HG03139 (cell line): ENCODE data around the gene GPR78.
"Not testable (repeated sequence)": the region's sequence is repeated elsewhere in the genome, so short reads cannot be mapped to it uniquely, and the experiment has no call there.

Experiments used
- ATAC-seq: cut with Tn5 transposase; IDR thresholded peaks from one replicate; pipeline ENCODE4 v1.9.1; 2021; ENCODE audit not compliant: unreplicated experiment

GPR78 gene

DNA sequence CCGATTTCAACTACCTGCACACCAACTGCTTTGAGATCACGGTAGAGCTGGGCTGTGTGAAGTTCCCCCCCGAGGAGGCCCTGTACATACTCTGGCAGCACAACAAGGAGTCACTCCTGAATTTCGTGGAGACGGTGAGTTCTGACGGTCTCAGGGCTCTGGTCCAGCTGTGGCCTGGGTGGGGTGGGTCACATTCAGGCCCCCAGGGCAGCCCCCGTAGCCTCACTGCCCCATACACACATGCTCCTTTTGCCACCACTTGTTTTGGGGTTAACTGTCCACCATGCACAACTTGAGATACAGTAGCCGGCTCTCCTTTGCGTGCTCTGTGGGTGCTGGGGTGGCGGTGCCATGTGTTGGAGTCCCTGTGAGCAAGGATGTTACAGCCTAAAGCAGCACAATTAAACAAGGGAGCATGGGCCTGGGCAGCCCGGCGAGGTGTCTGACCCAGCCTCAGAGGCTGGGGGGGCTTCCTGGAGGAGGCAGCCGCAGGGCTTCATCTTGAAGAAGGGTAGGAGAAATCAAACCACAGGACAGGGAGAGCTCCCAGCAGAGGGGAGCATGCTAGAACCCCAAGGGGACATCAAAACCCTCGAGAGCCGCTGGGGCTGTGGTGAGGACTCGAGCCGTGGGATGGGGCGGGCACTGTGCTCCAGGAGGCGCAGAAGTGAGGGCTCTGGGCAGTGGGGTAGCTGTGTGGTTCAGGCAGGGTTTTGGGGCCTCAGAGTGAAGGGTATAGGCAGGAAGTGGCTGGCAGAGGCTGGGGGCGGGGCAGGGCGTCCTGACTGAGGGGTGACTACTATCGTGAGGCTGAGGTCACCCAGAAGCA lies 34.4 kb downstream of the GPR78 start:
- no peak for ATAC-seq

GRCh38 chr4:8615366-8615765 lies 35.2 kb downstream of the GPR78 start:
- ATAC-seq, result no peak

DNA sequence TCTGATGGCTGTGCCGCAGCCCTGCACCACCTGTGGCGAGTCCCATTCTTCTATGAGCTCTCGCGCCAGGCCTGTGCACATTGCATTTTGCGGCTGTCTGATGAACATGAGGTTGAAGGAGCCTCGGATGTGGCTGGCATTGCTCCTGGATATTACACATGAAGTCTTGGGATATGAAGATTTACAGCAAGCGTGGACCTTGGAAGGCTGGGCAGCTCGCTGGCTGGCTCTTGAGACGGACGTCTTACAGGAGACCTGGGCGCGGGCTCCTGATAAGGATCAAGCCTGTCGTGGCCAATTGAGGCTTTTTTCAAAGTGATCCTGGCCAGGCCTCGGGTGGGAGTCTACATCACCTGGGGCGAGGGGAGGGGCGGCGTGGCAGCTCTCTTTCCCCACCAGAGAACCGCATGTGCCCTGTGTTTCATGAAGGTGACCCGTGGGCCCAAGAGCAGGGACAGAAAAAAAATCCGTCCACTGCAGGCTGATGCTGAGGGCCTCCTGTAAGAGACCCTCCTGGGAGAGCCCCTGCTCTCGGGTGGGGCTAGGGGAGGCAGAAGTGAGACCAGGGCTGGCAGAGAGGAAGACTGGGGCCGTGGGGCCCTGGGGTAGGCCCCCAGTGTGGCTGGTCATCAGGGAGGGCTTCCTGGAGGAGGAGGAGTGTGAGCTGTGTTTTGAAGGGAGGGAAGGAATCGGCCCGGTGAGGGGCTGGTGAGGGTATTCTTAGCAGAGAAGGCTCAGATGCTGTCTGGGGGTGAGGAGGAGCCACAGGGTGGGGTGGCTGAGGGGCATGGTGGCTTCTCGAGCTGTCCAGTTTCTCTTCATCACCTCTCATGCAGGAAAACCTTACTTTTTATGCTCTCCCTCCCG lies 36.0 kb downstream of the GPR78 start:
- no peak for ATAC-seq

DNA sequence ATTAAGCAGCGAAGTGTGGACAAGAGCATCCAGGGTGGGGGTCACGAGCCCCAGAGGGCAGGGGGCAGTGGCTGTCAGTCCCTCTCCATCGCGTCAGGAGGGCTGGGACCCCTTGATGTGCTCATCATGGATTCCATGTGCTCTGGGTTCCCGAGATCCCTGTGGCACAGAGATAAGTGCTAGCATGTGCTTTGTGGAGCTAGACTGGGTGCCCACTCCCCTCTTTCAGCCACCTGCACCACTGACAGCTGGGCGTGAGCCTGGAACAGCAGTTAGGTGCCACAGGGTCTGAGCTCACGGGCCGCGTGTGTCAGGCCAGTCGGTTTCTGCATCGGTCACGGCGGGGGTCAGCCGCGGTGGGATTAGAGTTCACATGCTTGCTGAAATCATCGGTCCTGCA lies 36.6 kb downstream of the GPR78 start:
- ATAC-seq, result no peak

DNA sequence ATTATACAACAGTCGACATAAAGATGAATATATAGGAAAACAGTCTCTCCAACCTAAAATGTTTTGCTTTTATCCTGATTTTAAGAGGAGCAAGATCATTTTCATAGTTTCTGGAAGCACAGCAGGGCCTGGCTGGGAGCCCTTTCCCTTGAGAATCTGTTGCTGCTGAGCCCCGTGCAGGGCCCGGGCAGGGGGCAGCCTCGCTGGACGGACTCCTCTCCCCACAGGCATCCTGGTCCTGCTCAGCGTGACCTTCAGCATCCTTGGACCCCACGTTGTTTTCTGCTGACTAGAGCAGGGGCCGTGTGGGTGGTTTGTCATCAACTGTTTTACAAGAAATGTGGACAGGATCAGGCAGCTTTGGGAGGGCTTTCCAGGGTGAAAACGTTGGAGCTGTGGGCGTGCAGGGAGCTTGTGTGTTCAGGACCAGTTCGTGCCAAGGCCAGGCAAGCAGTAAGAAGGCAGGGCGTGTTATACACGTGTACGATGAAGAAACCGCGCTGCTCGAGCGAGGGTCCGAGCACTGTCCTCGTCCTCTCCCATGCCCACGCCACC lies 37.4 kb downstream of the GPR78 start:
- ATAC-seq, result no peak

DNA sequence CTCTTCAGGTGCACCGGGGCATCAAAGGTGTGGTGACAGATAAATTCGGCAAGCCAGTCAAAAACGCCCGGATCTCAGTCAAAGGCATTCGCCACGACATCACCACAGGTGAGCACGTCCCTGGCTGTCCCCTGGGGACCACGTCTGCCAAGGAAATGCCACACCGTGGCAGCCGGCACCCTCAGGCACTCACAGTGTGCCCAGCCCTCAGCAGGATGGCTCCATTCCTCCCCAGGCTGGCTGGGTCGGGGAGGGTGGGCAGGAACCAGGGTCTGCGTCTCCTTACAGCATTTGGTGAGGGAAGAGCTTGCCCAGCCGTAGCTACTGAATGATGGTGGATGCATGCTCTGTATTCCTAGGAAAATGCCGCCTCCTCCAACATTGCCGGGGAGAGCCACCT lies 38.2 kb downstream of the GPR78 start:
- ATAC-seq, result no peak

DNA sequence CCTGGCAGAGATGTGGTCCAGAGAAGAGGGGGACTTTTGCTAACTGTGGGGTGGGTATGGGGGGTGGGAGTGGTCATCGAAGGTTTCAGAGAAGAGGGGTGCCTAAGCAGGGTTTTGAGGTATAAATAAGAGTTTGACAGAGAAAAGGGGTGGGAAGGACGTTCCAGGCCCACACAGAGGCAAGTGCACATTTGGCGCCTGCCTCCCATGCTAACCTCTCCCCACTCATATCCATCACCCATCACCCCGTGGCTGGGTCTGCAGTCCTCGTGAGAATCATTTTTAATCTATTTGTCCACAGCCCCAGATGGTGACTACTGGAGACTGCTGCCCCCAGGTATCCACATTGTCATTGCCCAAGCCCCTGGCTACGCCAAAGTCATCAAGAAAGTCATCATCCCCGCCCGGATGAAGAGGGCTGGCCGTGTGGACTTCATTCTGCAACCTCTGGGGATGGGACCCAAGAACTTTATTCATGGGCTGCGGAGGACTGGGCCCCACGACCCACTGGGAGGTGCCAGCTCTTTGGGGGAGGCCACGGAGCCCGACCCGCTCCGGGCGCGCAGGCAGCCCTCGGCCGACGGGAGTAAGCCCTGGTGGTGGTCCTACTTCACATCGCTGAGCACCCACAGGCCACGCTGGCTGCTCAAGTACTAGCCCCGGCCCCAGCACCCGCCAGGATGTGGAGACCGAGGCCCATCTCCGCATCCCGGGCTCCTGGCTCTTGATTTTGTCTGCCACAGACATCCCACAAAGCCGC lies 38.9 kb downstream of the GPR78 start:
- no peak for ATAC-seq

DNA sequence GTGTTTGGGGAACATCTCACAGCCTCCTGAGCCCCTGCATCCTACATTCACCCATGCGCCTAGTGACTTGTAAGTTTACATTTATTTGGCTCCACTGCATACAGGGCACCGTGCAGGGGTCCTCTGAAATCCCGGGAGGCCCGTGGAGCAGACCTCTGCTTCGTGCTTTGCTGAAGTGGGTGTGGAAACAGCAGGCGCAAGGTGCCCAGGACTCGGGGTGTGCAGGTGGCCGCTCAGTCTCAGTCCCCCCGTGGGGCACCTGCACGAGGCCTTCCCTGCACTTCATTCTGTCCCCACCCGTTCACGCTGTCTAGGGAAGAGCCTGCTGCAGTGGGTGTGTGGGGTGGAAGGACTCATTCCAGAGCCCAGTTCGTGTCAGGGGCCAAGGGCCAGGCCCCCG lies 40.9 kb downstream of the GPR78 start:
- ATAC-seq, result not testable (repeated sequence)

DNA sequence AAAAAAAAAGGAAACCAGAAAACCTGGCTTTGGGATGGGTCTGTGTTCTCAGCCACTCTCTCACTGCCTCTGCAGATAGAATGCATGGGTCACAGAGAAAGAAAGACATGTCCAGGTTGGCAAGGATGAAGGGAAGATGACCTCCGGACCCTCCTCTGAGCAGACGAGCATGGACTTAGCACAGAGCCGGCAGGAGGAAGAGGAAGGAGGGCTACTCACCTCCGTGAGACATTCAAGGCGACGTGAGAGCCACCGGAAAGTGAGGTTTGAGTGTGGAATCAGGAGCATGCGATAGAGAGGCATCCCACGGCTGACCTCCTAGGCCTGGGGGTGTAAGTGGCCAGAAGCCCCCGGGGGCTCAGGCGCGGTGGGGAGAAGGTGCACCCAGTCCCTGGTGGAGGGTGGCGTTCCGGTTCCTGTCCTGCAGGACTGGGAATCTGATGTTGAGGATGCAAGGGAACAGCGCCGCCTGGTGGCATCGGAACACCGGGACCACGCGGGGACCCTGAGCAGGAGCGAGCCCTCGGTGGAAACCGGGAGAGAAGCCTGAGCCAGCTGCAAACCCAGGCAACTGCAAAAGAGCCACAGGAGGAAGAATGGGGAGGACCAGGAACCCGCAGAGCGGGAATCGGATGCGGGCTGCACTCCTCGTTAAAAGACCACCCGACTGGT lies 44.5 kb downstream of the GPR78 start:
- not testable (repeated sequence) for ATAC-seq

- not testable (repeated sequence) for ATAC-seq
These were observed 50.2 kb downstream of the GPR78 start for GRCh38 chr4:8630240-8630905.

DNA sequence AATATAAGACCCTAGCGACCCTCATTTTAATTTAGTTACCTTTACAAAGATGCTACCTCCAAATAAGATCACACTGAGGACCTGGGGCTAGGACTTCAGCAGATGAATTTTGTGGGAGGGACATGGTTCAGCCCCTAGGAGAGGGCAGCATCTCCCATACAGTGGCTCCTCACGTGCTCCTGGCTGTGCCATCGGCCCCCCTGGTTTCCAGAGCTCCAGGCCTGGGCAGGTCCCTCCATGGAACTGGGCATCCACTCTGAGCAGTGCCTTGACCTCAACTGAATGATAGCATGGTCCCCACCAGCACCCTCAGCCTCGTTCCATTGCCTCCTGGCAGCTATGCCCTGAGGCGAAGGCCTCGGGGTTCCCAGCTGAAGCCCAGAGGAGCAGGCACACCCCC lies 51.7 kb downstream of the GPR78 start:
- not testable (repeated sequence) for ATAC-seq

GRCh38 chr4:8634773-8635172 lies 54.6 kb downstream of the GPR78 start:
- ATAC-seq, result not testable (repeated sequence)

DNA sequence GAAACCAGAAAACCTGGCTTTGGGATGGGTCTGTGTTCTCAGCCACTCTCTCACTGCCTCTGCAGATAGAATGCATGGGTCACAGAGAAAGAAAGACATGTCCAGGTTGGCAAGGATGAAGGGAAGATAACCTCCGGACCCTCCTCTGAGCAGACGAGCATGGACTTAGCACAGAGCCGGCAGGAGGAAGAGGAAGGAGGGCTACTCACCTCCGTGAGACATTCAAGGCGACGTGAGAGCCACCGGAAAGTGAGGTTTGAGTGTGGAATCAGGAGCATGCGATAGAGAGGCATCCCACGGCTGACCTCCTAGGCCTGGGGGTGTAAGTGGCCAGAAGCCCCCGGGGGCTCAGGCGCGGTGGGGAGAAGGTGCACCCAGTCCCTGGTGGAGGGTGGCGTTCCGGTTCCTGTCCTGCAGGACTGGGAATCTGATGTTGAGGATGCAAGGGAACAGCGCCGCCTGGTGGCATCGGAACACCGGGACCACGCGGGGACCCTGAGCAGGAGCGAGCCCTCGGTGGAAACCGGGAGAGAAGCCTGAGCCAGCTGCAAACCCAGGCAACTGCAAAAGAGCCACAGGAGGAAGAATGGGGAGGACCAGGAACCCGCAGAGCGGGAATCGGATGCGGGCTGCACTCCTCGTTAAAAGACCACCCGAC lies 55.8 kb downstream of the GPR78 start:
- ATAC-seq, result not testable (repeated sequence)
